ENCODE results near the gene MPPED1. TPM values are rescaled to one million over a fixed set of nuclear protein-coding genes. Genes with fewer than 3 reads are reported as not detected.

The MPPED1 gene
- total RNA-seq, 2 donors from 2014 or later, result 0.11 to 0.59 TPM

- no peak overlapping the region for H3K27ac Mint-ChIP-seq
- no peak overlapping the region for H3K4me3 Mint-ChIP-seq
- H3K4me1 Mint-ChIP-seq, result peaks cover 4% of the 10 kb centered on the region
- H3K9me3 Mint-ChIP-seq, result peaks cover 18% of the 10 kb centered on the region
- Histone ChIP-seq H3K36me3 (ENCODE audit: control insufficient read depth, insufficient read depth, low read length) (no peaks in the 10 kb centered on the region), H3K4me1 (ENCODE audit: control insufficient read depth, insufficient read depth, low read length) (no peaks in the 10 kb centered on the region), H3K9ac (ENCODE audit: extremely low read depth, low read length, poor library complexity, severe bottlenecking) (no peak overlapping the region), H3K27me3 (ENCODE audit: control insufficient read depth, insufficient read depth, low read length, poor library complexity, severe bottlenecking) (no peaks in the 10 kb centered on the region), H3K4me3 (ENCODE audit: low read length) (no peak overlapping the region), H3K27ac (ENCODE audit: low read depth, low read length) (no peak overlapping the region), H3K9me3 (ENCODE audit: control insufficient read depth, low read length) (peaks cover 10% of the 10 kb centered on the region)
- 88 to 94% methylated on average over 1 to 6 of the region's 6 CpGs for WGBS, 2 experiments (ENCODE audit: insufficient coverage in 1 of 2, insufficient read length in 1 of 2)
- H3K27me3 Mint-ChIP-seq (ENCODE audit: insufficient read depth), result peaks cover 2% of the 10 kb centered on the region
- TF ChIP-seq CTCF (conservative IDR thresholded peaks at IDR 0.05), result no peak
- peaks cover 6% of the 10 kb centered on the region for H3K36me3 Mint-ChIP-seq (ENCODE audit: low read depth)
- DNase-seq, result no peak
These were observed 129.2 kb downstream of the MPPED1 start for GRCh38 chr22:43541022-43541421.

GRCh38 chr22:43541462-43542407 lies 129.9 kb downstream of the MPPED1 start:
- Histone ChIP-seq H3K36me3 (ENCODE audit: control insufficient read depth, insufficient read depth, low read length) (no peaks in the 10 kb centered on the region), H3K27ac (ENCODE audit: low read depth, low read length) (no peak overlapping the region), H3K4me1 (ENCODE audit: control insufficient read depth, insufficient read depth, low read length) (no peaks in the 10 kb centered on the region), H3K9ac (ENCODE audit: extremely low read depth, low read length, poor library complexity, severe bottlenecking) (no peak overlapping the region), H3K9me3 (ENCODE audit: control insufficient read depth, low read length) (peaks cover 5% of the 10 kb centered on the region), H3K4me3 (ENCODE audit: low read length) (no peak overlapping the region), H3K27me3 (ENCODE audit: control insufficient read depth, insufficient read depth, low read length, poor library complexity, severe bottlenecking) (no peaks in the 10 kb centered on the region)
- peaks cover 2% of the 10 kb centered on the region for H3K27me3 Mint-ChIP-seq (ENCODE audit: insufficient read depth)
- no peak overlapping the region for H3K4me3 Mint-ChIP-seq
- no peak for TF ChIP-seq CTCF (conservative IDR thresholded peaks at IDR 0.05)
- 92% methylated on average over 16 to 18 of the region's 18 CpGs for WGBS, 2 experiments (ENCODE audit: insufficient coverage in 1 of 2, insufficient read length in 1 of 2)
- no peak overlapping the region for H3K27ac Mint-ChIP-seq
- peaks cover 13% of the 10 kb centered on the region for H3K9me3 Mint-ChIP-seq
- H3K36me3 Mint-ChIP-seq (ENCODE audit: low read depth), result peaks cover 2% of the 10 kb centered on the region
- DNase-seq, result no peak
- H3K4me1 Mint-ChIP-seq, result peaks cover 4% of the 10 kb centered on the region

GRCh38 chr22:43542681-43543521 lies 131.1 kb downstream of the MPPED1 start:
- DNase-seq, result no peak
- Histone ChIP-seq H3K9me3 (ENCODE audit: control insufficient read depth, low read length) (no peaks in the 10 kb centered on the region), H3K4me3 (ENCODE audit: low read length) (no peak overlapping the region), H3K4me1 (ENCODE audit: control insufficient read depth, insufficient read depth, low read length) (no peaks in the 10 kb centered on the region), H3K36me3 (ENCODE audit: control insufficient read depth, insufficient read depth, low read length) (no peaks in the 10 kb centered on the region), H3K27ac (ENCODE audit: low read depth, low read length) (no peak overlapping the region), H3K9ac (ENCODE audit: extremely low read depth, low read length, poor library complexity, severe bottlenecking) (no peak overlapping the region), H3K27me3 (ENCODE audit: control insufficient read depth, insufficient read depth, low read length, poor library complexity, severe bottlenecking) (no peaks in the 10 kb centered on the region)
- Mint-ChIP-seq H3K4me1 (peaks cover 4% of the 10 kb centered on the region), H3K4me3 (no peak overlapping the region), H3K27me3 (ENCODE audit: insufficient read depth) (peaks cover 2% of the 10 kb centered on the region), H3K27ac (no peak overlapping the region), H3K9me3 (peaks cover 7% of the 10 kb centered on the region), H3K36me3 (ENCODE audit: low read depth) (no peaks in the 10 kb centered on the region)
- 94% methylated on average over 23 of the region's 23 CpGs for WGBS, 2 experiments (ENCODE audit: insufficient coverage in 1 of 2, insufficient read length in 1 of 2)
- TF ChIP-seq CTCF (conservative IDR thresholded peaks at IDR 0.05), result no peak
